Muscle layer of colon (tissue), 2 donors: ENCODE data around the gene MYO3A.

Experiments
- H3K27ac ChIP-seq: one replicate; pipeline ENCODE4 v1.7.0; 2013; ENCODE audit warnings: low read depth, mild to moderate bottlenecking, low read length, moderate library complexity
- H3K27me3 ChIP-seq, 2 donors: one replicate each; pipeline ENCODE4 v1.7.0; 2013; ENCODE audit warnings: low read length in 2 of 2, mild to moderate bottlenecking in 2 of 2; ENCODE audit not compliant: insufficient read depth in 2 of 2, control insufficient read depth in 1 of 2
- H3K36me3 ChIP-seq: one replicate; pipeline ENCODE4 v1.7.0; 2013; ENCODE audit warnings: mild to moderate bottlenecking, low read length; ENCODE audit not compliant: insufficient read depth
- H3K4me1 ChIP-seq: one replicate; pipeline ENCODE4 v1.7.0; 2013; ENCODE audit warnings: mild to moderate bottlenecking, low read length; ENCODE audit not compliant: insufficient read depth
- H3K4me3 ChIP-seq, 2 donors: one replicate each; pipeline ENCODE4 v1.7.0; 2013; ENCODE audit warnings: low read length in 2 of 2, low read depth in 1 of 2, mild to moderate bottlenecking in 1 of 2, moderate library complexity in 1 of 2
- H3K9ac ChIP-seq: one replicate; pipeline ENCODE4 v1.7.0; 2013; ENCODE audit warnings: low read length
- H3K9me3 ChIP-seq: one replicate; pipeline ENCODE4 v1.7.0; 2013; ENCODE audit warnings: mild to moderate bottlenecking, low read length
- donor health status: abdominal sarcoma.
- donor health status: Adenocarcinoma of cecum.

Gene MYO3A

DNA sequence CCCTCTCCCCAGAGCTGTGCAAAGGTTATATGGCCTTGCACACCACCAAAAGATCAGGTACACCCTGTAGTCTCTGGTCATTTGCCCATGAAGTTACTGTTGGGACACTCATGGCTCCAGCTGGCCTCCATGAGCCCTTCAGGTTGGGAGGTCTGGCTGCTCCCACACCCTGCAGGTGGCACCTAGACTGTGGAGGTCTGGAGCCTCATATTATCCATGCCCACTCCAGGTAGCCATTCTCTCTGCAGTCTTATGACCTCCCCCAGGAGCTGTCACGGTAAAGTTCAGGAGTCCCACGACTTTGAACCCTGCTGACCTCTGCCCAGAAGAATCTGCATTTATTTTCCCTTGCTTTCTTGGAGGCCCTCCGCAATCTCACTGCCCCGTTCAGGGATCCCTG is 243.3 kb downstream of the MYO3A start:
- Histone ChIP-seq H3K36me3 (no peaks in the 10 kb centered on the region), H3K4me3 (no peak overlapping the region), H3K9me3 (no peaks in the 10 kb centered on the region), H3K27ac (no peak overlapping the region), H3K9ac (no peak overlapping the region), H3K4me1 (no peaks in the 10 kb centered on the region), H3K27me3 (no peaks in the 10 kb centered on the region)

DNA sequence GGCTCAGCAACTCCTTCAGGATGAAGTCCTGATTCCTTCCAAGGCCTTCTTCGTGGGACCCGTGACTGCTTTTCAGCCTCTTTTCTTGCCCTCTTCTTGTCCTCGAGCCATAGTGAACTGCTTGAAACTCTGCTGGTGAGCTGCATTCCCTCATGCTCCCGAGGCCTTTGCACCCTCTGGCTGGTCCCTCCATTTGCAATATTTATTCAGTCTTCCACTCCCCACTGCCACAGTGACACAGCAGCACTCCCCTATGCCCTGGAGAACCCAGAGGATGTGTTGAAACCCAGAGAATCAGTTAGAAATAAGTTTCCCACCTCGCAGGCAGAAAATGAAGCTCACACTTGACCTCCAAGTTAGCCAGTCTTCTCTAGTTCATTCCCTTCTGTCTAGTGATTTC is 260.2 kb downstream of the MYO3A start:
- no peak overlapping the region for H3K9ac ChIP-seq
- no peaks in the 10 kb centered on the region for H3K9me3 ChIP-seq
- H3K4me3 ChIP-seq, result no peak overlapping the region
- no peaks in the 10 kb centered on the region for H3K36me3 ChIP-seq
- no peaks in the 10 kb centered on the region for H3K4me1 ChIP-seq
- no peak overlapping the region for H3K27ac ChIP-seq
- no peaks in the 10 kb centered on the region for H3K27me3 ChIP-seq

DNA sequence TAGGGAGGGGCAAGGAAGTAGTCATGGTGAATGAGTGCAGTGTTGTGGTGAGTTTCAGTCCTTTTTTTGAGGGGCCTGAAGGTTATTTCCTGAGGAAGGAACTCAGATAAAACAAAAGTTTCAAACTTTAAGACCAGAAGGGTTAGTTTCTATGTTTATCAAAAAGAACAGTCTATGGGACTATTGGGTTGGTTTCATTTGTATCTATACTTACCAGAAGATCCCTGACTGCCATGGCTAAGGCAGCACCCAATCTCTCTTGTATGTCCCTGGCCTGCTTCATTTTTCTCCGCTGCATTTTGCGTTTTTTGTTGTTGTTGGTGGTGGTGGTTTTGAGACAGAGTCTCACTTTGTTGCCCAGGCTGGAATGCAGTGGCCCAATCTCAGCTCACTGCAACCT is 263.2 kb downstream of the MYO3A start:
- H3K4me3 ChIP-seq, result no peak overlapping the region
- H3K27me3 ChIP-seq, result no peaks in the 10 kb centered on the region
- H3K9me3 ChIP-seq, result no peaks in the 10 kb centered on the region
- H3K27ac ChIP-seq, result no peak overlapping the region
- H3K9ac ChIP-seq, result no peak overlapping the region
- no peaks in the 10 kb centered on the region for H3K36me3 ChIP-seq
- H3K4me1 ChIP-seq, result no peaks in the 10 kb centered on the region

DNA sequence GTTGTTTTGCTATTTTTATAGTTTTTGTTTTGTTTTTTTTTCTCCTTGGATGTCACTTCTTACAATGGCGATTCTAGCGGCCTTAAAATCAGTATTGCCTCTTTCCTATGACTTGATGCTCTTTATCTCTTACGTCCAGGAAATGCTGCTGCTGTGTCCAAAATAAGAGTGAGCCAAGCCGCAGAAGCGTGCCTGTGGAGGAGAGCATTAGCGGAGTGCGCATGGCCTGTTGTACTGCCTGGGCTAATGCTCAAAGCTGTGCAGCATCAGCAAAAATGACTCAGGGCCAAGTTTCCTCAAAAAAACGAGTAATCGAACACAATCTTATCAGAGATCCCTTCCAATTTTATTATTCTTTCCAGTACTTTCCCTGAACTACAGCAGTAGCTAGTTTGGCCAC is 264.1 kb downstream of the MYO3A start:
- no peak overlapping the region for H3K4me3 ChIP-seq
- no peak overlapping the region for H3K27ac ChIP-seq
- no peaks in the 10 kb centered on the region for H3K27me3 ChIP-seq
- no peaks in the 10 kb centered on the region for H3K36me3 ChIP-seq
- no peak overlapping the region for H3K9ac ChIP-seq
- H3K4me1 ChIP-seq, result no peaks in the 10 kb centered on the region
- H3K9me3 ChIP-seq, result no peaks in the 10 kb centered on the region

DNA sequence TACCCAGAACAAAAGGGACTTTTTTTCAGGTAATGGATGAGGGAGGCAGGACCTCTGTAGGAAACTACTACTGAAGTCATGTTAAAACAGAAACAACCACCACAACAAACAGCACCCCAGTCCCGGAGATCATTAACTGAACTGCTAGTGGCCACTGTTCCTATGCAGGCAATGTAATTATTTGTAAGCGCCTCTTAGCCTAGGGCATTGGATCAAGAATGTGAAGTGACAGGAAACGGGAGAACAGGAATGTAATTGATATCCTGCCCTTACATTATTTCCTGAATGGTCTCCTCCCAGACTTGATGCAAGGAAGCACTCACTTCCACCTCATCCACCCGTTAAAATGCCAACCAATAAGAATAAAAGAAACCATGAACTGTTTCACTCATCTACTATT is 265.8 kb downstream of the MYO3A start:
- no peaks in the 10 kb centered on the region for H3K9me3 ChIP-seq
- H3K27me3 ChIP-seq, result no peaks in the 10 kb centered on the region
- no peak overlapping the region for H3K4me3 ChIP-seq
- no peaks in the 10 kb centered on the region for H3K36me3 ChIP-seq
- no peaks in the 10 kb centered on the region for H3K4me1 ChIP-seq
- H3K9ac ChIP-seq, result no peak overlapping the region
- H3K27ac ChIP-seq, result no peak overlapping the region

DNA sequence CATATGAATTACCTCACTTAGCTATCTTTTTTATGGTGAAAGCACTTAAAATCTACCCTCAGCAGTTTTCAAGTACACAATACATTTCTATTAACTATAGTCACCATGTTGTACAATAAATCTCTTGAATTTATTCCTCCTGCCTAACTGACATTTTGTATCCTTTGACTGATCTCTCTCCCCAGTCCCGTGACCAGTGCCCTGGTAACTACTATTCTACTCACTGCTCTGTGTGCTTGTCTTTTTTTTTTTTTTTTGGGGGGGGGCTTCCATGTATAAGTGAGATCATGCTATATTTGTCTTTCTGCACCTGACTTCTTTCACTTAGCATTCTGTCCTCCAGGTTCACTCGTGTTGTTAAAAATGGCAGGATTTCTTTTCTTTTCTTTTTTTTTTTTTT is 271.2 kb downstream of the MYO3A start:
- H3K9ac ChIP-seq, result no peak overlapping the region
- no peaks in the 10 kb centered on the region for H3K9me3 ChIP-seq
- H3K27me3 ChIP-seq, result no peaks in the 10 kb centered on the region

DNA sequence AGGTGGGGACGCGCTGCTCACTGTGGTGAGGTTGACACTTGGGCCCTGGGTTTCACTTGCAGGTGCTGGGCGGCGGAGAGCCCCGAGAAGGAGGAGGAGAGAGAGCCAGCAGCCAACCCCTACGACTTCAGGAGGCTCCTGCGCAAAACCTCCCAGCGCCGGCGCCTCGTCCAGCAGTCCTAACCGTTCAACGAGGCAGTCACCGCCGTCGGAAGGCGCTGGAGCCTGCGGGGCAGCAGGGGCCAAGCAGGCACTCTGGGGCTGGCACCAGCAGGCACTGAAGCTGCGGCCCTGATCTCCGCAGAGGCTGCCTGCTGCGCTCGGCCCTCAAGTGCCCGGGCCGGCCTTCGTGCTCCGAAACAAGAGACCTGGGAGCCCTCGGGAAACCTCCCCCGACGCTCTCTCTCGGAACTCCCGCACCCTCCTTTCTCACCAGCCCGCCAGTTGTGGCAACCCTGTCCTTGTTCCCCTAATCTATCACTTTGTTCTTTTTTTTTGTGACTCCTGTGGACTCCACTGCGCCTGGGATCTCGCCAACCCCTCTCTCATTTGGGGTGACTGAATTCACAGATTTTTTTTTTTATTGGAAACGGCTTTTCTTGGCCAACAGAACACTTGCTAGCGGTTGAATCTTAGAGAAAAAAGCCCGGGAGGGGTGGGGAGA is 277.9 kb downstream of the MYO3A start:
- Histone ChIP-seq H3K27ac (no peak overlapping the region), H3K9me3 (no peaks in the 10 kb centered on the region), H3K4me1 (no peaks in the 10 kb centered on the region), H3K27me3 (peaks cover 35 to 49% of the 10 kb centered on the region in 2 donors), H3K36me3 (no peaks in the 10 kb centered on the region), H3K9ac (no peak overlapping the region), H3K4me3 (no peak overlapping the region)

More for the DNA sequence above, 271.2 kb downstream of the MYO3A start:
- H3K36me3 ChIP-seq, result no peaks in the 10 kb centered on the region
- no peak overlapping the region for H3K4me3 ChIP-seq
- no peaks in the 10 kb centered on the region for H3K4me1 ChIP-seq
- no peak overlapping the region for H3K27ac ChIP-seq

DNA sequence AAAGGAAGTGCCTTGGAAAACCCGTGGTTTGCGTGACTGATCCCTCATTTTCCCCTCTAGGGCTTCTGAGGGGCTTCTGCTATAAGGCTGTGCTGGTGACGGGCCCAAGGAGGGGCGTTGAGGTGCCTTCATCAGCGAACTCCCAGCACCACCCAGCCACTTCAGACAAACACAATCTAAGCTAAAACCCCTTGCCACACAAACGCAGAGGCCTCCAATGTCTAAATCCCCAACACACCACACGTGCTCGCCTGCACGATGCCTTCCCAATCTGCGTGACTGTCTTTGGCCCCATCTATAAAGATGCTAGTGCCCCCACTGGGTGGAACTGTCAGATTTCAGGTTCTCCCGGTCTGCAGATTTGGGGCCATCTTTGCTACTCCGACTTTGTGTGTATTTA is 278.5 kb downstream of the MYO3A start:
- Histone ChIP-seq H3K9me3 (no peaks in the 10 kb centered on the region), H3K27me3 (peaks cover 38 to 55% of the 10 kb centered on the region in 2 donors), H3K27ac (no peak overlapping the region), H3K4me1 (no peaks in the 10 kb centered on the region), H3K4me3 (no peak overlapping the region), H3K9ac (no peak overlapping the region), H3K36me3 (no peaks in the 10 kb centered on the region)

DNA sequence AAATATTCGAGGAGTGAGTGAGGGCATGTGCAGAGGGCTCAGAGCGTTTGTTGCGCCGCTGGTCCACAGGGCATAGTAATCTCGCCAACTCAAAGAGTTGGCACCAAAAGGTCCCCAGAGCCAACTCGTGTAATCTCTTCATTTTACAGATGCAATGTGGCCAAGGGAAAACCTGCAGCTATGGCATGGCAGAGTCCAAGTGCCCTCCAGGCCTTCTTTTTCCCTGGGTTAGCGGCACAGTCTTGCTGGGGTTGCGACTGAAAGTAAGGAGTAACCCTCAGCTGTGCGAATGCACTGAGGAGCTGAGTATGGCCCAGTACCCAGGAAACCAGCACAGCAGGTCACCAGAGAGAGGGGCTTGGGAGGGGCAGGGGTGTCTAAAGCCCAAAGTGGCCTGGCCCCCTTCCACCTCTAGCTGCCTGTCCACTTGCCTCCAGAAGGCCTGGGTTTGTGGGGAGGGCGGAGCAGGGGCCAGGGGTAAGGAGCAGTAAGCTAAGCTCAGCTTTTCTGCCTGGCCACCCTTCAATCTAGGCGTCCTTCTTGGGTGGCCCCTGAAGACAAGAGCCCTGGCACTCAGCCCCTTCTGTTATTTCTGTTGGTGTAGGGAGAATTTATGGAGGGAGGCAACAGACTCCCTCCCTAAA is 279.2 kb downstream of the MYO3A start:
- Histone ChIP-seq H3K9ac (no peak overlapping the region), H3K27ac (no peak overlapping the region), H3K36me3 (no peaks in the 10 kb centered on the region), H3K9me3 (no peaks in the 10 kb centered on the region), H3K4me1 (no peaks in the 10 kb centered on the region), H3K27me3 (peaks cover 39 to 63% of the 10 kb centered on the region in 2 donors), H3K4me3 (no peak overlapping the region)

DNA sequence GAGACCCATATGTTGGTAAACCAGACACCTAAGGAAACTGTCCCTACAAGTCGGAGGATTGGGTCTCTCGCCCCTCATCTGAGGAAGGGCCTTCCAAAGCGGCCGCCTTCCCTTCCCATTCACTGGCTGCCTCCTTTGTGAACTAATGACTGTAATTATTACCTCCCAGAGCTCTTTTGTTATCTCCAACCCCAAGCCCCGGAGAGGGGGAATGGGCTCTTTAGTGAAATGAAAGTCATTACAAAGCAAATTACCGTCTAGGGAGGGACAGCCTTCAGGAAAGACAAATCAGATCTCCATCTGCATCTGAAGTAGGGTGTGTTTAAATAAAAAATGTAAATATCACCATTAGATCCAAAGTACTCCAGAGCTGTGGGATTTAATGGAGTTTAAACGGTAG is 280.0 kb downstream of the MYO3A start:
- Histone ChIP-seq H3K27ac (no peak overlapping the region), H3K9me3 (no peaks in the 10 kb centered on the region), H3K36me3 (no peaks in the 10 kb centered on the region), H3K27me3 (peaks cover 46 to 65% of the 10 kb centered on the region in 2 donors), H3K9ac (no peak overlapping the region), H3K4me1 (no peaks in the 10 kb centered on the region), H3K4me3 (no peak overlapping the region)

DNA sequence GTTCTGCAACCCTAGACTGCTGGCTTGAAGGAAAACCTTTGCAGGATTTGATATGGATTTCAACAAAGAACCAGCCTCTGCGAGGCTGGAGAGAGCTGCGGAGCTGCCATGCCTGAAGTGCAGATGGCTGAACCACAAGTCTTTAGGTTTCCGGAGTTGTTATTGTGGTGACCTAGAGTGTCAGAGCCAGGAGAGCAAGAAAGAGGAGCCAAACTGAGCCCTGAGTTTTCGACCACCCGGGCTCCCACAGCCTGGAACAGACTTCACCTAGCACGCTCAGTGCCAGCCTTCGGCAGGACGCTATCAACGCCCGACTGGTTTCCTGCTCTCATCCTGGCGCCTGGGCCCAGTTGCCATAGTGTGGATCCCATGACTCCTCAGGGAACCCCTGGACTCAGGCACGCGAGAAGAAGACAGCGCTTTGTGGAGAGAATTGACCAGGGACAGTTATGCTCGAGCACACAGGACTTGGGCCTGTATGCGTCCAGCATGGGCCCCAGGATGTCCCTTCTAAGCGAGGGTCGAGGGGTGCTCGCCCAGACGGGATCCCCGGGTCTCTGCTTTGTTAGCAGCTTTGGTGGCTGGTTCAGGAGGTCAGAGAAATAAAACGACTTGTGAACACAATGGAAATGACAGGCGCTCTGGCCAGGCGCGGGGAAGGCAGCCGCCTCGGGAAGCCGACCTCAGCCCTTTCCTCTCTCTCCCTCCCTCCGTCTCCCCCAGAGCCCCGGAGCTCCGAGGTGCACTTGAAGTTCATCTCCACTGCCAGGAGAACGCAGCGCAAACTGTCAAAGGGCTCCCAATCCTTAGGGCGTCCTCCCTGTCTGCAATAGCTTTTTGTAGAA is 280.7 kb downstream of the MYO3A start:
- Histone ChIP-seq H3K27me3 (peaks cover 51 to 71% of the 10 kb centered on the region in 2 donors), H3K4me3 (no peak overlapping the region), H3K27ac (no peak overlapping the region), H3K36me3 (no peaks in the 10 kb centered on the region), H3K9me3 (no peaks in the 10 kb centered on the region), H3K4me1 (no peaks in the 10 kb centered on the region), H3K9ac (no peak overlapping the region)
